GM21447 (cell line): Measurements from ENCODE around the gene ANKRD55.
"Not testable (repeated sequence)": the region's sequence is repeated elsewhere in the genome, so short reads cannot be mapped to it uniquely, and the experiment has no call there.

Experiments used
- ATAC-seq: cut with Tn5 transposase; IDR thresholded peaks from one replicate; pipeline ENCODE4 v1.9.1; 2021; ENCODE audit not compliant: unreplicated experiment

Gene ANKRD55

GRCh38 chr5:56110646-56111403 is 122.3 kb downstream of the ANKRD55 start:
- no peak for ATAC-seq

- ATAC-seq, result no peak
Observed at GRCh38 chr5:56108246-56108645, 124.9 kb downstream of the ANKRD55 start.

GRCh38 chr5:56106837-56107236 is 126.3 kb downstream of the ANKRD55 start:
- no peak for ATAC-seq

DNA sequence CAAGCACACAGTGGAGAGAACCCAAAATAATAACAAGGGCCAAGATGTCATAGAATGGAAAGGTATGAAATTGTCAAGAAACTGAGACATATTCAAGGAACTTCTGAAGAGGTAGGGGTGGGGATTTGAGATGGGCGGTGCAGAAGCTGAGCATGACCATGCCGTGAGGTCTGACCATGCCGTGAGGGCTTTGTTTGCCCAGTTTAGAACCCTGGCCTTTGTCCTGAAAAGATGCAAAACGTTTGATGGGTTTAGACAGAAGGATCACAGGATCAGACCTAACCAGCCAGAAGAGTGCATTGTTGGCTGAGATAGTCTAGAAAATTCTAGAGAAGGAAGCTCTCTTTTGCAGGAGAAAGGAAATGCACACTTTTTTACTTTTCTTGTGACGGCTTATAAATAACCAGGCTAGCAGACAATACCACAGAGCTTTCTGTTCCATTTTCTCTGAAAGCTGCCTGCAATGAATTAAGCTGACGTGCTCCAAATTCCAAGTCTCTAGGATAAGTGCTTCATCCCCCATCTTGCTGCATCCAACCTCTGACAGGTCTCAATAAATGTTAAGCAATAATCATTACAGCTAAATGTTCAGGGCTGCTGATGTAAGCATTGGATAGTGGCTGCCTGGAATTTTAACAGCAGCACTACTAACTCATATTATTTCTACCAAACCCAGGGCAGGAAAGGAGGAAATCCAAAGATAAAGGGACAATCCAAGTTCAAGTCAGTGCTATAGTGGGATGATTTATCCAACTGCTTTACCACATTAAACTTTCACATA is 127.4 kb downstream of the ANKRD55 start:
- ATAC-seq, result no peak

DNA sequence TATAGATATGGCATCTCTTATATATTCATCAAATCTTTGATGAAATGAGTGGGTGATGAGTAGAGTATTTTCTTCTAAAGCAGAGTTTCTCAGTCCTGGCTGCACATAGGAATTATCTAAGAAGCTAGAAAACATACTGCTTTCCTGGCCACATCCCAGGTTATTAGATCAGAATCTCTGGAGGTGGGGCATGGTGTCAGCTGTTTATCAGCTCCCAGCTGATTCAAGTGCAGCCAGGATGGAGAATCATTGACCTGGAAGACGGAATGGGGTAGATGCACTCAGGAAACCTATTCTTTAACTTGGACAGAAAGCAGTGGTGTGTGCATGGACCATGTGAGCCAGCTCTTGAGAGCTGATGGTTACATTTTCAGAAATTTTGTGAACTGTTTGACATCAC is 130.2 kb downstream of the ANKRD55 start:
- no peak for ATAC-seq

DNA sequence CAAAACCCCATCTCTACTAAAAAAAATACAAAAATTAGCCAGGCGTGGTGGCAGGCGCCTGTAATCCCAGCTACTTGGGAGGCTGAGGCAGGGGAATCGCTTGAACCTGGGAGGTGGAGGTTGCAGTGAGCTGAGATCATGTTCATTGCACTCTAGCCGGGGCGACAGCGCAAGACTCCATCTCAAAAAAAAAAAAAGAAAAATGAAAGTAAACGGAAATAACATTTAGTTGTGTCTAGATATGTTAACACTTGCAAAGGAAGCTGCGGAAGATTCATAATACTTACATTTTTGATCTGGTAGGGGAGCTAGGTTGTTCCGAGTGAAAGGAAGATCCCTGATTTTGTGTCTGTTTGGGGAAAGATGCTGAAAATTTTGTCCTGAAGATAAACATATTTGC is 130.9 kb downstream of the ANKRD55 start:
- not testable (repeated sequence) for ATAC-seq

- no peak for ATAC-seq
Observed at GRCh38 chr5:56101180-56101579, 131.9 kb downstream of the ANKRD55 start.

GRCh38 chr5:56100439-56101176 is 132.5 kb downstream of the ANKRD55 start:
- ATAC-seq, result no peak

GRCh38 chr5:56099346-56099745 is 133.8 kb downstream of the ANKRD55 start:
- ATAC-seq, result no peak

- ATAC-seq, result no peak
Observed at GRCh38 chr5:56097055-56097454, 136.1 kb downstream of the ANKRD55 start.

DNA sequence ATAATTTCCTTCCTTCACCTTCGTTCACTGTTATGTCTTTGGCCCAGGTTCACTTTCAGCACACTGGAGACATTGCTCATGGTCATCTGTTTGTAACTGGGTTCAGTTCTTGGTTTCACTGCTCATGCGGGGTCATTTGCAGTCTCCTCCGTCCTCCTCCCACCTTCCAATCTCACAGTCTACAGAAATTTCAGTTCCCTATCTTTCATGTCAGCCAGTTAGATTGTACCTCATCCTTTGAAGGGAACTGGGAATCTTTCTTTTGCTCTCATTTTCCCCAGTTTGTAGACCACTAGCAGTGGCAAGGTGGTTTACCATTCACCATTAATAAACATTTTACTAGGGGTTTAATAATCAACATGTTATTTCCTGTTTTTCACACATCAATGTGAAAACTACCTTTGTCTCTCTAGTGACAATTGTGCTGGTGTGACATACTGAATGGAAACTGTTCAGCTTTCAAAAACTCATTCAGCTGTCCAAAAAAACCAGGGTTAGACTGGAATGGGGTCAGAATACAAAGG is 137.5 kb downstream of the ANKRD55 start:
- peak; percentile 79 for ATAC-seq

DNA sequence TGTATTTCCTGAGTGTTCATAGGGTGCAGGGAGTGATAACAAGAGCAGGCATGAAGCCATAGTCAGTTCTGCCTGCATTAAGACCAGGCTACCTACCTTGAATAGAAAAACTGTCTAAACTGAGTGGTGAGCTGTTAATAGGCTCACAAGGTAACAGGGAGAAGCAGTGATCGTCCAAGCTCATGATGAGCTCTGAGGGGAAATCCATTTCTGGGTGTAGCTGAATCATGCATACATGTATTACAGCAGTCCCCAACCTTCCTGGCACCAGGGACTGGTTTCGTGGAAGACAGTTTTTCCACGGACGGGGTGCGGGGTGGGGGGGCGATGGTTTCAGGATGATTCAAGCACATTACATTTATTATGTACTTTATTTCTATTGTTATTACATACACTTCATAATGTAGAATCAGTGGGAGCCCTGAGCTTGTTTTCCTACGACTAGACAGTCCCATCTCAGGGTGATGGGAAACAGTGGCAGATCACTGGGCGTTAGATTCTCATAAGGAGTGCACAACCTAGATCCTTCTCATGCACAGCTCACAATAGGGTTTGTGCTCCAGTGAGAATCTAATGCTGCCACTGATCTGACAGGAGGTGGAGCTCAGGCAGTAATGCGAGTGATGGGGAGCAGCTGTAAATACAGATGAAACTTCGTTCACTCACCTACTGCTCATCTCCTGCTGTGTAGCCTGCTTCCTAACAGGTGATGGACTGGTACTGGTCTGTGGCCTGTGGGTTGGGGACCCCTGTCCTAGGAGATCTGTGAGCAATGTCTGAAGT is 138.4 kb downstream of the ANKRD55 start:
- peak; percentile 20 for ATAC-seq

DNA sequence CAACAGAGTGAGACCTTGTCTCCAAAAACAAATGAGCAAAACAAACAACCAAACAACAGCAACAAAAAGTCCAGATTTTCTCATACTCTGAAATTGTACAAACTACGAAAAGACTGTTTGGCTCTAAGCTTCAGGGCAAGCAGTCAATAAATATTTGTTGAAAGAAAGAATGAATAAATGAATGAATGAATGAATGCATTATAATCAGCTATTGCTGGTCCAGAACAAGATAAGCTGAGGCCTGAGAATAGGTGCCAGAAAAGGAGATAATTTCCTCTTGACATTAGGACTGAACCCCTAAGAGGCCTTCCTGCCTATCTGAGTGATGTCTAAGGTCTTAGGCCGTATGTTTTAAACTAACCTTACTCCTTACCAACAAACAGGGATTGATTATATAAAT is 139.2 kb downstream of the ANKRD55 start:
- no peak for ATAC-seq

GRCh38 chr5:56092115-56092514 is 141.0 kb downstream of the ANKRD55 start:
- ATAC-seq, result no peak

- ATAC-seq, result no peak
Observed at GRCh38 chr5:56091664-56092063, 141.5 kb downstream of the ANKRD55 start.

DNA sequence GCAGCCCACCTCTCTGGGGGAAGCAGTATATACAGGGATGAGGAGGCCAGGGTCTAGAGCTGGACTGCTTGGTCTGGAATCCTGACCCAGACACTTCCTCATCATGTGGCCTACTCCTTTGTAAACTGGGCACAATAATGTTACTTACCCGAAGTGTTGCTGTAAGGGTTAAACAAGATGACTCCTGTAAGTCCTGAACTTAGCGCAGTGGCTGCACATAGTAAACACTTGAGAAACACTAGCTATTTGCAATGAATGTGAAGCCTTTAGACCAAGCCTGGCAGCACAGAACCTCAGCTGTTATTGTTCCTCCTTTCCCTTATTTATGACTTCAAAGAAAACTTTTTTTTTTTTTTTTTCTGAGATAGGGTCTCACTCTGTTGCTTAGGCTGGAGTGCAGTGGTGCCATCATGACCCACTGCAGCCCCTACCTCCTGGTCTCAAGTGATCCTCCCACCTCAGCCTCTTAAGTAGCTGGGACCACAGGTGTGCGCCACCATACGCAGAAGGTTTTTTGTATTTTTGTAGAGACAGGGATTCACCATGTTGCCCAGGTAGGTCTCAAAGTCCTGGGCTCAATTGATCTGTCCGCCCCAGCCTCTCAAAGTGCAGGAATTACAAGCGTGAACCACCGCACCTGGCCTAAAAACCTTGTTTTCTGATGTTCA is 142.2 kb downstream of the ANKRD55 start:
- no peak for ATAC-seq

- ATAC-seq, result peak; percentile 92
Observed at GRCh38 chr5:56088967-56089829, 143.9 kb downstream of the ANKRD55 start.

DNA sequence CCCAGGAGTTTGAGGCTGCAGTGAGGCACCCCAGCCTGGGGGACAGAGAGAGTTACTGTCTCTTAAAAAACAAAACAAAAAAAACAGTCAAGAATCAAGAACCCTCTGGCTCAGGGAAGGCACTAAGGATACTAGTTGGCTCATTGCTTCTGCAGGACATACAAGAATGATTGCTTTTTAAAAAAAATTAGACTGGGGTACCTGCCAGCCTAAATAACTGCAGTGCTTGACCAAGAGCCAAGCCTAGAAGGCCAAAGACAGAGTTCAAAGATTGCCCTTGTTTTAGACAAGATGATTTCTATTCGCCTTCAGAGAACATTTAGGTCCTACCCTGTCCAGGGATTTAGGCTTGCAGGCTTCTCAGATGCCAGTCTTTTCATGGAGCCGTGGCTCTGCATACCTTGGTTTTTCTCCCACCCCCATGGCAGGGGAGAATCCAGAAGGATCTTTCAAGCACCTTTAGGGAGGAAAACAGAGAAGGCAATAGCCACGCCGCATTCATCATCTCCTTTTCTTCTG is 144.6 kb downstream of the ANKRD55 start:
- no peak for ATAC-seq

DNA sequence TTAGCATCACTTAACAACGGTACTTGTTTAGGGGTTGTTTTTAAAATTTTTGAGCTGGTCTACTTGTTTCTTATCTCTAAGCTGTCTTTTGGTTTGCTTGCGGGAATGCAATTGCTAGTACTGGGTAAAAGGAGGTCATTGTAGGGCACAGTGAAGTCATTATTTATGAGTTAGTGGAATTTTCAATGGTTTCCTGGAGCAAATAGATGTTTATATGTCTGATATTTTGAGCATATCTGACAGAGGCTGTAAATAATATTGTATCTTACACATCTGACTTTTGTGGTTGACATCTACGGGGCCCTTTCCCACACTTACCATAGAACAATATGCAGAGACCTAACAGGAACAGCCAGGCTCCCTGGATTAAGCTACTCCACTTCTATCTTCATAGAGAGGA is 147.9 kb downstream of the ANKRD55 start:
- ATAC-seq, result no peak
